ENCODE measurements around the gene BDKRB2.

DNA sequence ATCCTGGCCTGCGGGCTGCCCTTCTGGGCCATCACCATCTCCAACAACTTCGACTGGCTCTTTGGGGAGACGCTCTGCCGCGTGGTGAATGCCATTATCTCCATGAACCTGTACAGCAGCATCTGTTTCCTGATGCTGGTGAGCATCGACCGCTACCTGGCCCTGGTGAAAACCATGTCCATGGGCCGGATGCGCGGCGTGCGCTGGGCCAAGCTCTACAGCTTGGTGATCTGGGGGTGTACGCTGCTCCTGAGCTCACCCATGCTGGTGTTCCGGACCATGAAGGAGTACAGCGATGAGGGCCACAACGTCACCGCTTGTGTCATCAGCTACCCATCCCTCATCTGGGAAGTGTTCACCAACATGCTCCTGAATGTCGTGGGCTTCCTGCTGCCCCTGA lies 36.0 kb downstream of the BDKRB2 start:
- TF ChIP-seq CTCF (IDR thresholded peaks at IDR 0.05; ENCODE audit: borderline replicate concordance, extremely low read depth, low read length, poor library complexity, severe bottlenecking) = no peak
- TF ChIP-seq EZH2 (IDR thresholded peaks at IDR 0.05; ENCODE audit: borderline replicate concordance, low read depth, low read length, severe bottlenecking) = no peak
